Testis (tissue), 3 donors: Measurements from ENCODE around the gene CFHR1. TPM values are rescaled to one million over a fixed set of nuclear protein-coding genes. Genes with fewer than 3 reads are reported as not detected.
"Not testable (repeated sequence)": the region's sequence is repeated elsewhere in the genome, so short reads cannot be mapped to it uniquely, and the experiment has no call there.

Experiments
- DNase-seq: peaks from one replicate; pipeline ENCODE4 v3.0.0-alpha.2; 2019
- H3K27ac ChIP-seq, 2 donors: fragments of 200-600 bp; sonication (generic); one replicate each; pipeline ENCODE4 v1.5.1; 2019
- H3K27me3 ChIP-seq: fragments of 200-600 bp; sonication (generic); one replicate; pipeline ENCODE4 v1.5.1; 2019
- H3K36me3 ChIP-seq: fragments of 200-600 bp; sonication (generic); one replicate; pipeline ENCODE4 v1.5.1; 2017; ENCODE audit warnings: low read depth; ENCODE audit errors: missing control alignments
- H3K4me1 ChIP-seq: fragments of 200-600 bp; sonication (generic); one replicate; pipeline ENCODE4 v1.5.1; 2019
- H3K4me3 ChIP-seq, 2 donors: fragments of 200-600 bp; sonication (generic); one replicate each; pipeline ENCODE4 v1.5.1; 2017 to 2019
- H3K9me3 ChIP-seq: fragments of 200-600 bp; sonication (generic); one replicate; pipeline ENCODE4 v1.5.1; 2017
- POLR2A ChIP-seq: fragments of 450-650 bp; IDR thresholded peaks from one replicate; pipeline ENCODE4 v1.6.1; 2017; ENCODE audit warnings: antibody characterized with exemption, mild to moderate bottlenecking, moderate library complexity
- WGBS, 2 donors: methylation state at CpG; one replicate each; pipeline ENCODE4 v1.1.5; 2018; 5-methylcytosine and 5-hydroxymethylcytosine counted together
- intact Hi-C: fragments of 100-400 bp; cut with DNase I; formaldehyde crosslinking; loops from one replicate; pipeline ENCODE4 v1.15.1; 2023; ENCODE audit warnings: low total_unique reads
- polyA plus RNA-seq: library from polyadenylated mRNA; stranded (reverse); fragments of 350-450 nt; fragmentation: Illumina TruSeq; extraction: RNeasy Lipid Tissue Mini Kit (QIAGEN cat#74804); gene quantifications from one replicate; pipeline ENCODE4 v1.2.3, GENCODE V29; 2014; ENCODE audit warnings: low read depth, low replicate concordance; ENCODE audit not compliant: insufficient read depth
- total RNA-seq, 2 donors: library from RNA; depleted of rRNA; stranded (reverse); fragments of >200 nt; gene quantifications; one replicate each; pipeline ENCODE4 v1.2.3, GENCODE V29; 2016
- TF ChIP-seq, protein P1 (sequence below), 3 experiments: fragments of 450-650 bp in 2 of 3; fragments of 200-600 bp in 1 of 3; sonication (generic) in 1 of 3; IDR thresholded peaks; one replicate each; pipeline ENCODE4 v1.5.1; 2016 to 2019; ENCODE audit warnings: antibody characterized with exemption in 3 of 3, mild to moderate bottlenecking in 2 of 3, moderate library complexity in 1 of 3

Gene CFHR1
- total and polyA plus RNA-seq, 3 donors from 2014 or later = 0.57 TPM; not detected in 2

DNA sequence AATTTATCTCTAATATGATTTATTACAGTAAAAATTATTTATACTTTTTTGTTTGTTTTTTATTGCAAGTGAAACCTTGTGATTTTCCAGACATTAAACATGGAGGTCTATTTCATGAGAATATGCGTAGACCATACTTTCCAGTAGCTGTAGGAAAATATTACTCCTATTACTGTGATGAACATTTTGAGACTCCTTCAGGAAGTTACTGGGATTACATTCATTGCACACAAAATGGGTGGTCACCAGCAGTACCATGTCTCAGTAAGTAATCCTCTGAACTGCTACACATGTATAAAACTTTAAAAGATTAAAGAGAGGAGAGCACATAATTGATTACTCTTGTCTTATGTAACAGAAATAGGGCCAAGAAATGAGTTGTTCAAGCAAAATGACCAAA, 40.4 kb upstream of the CFHR1 start:
- Histone ChIP-seq H3K27me3 (no peaks in the 10 kb centered on the region), H3K4me3 (no peak overlapping the region), H3K36me3 (no peaks in the 10 kb centered on the region), H3K4me1 (no peaks in the 10 kb centered on the region), H3K27ac (no peak overlapping the region), H3K9me3 (no peaks in the 10 kb centered on the region)
- TF ChIP-seq POLR2A = no peak
- TF ChIP-seq, protein P1, sequence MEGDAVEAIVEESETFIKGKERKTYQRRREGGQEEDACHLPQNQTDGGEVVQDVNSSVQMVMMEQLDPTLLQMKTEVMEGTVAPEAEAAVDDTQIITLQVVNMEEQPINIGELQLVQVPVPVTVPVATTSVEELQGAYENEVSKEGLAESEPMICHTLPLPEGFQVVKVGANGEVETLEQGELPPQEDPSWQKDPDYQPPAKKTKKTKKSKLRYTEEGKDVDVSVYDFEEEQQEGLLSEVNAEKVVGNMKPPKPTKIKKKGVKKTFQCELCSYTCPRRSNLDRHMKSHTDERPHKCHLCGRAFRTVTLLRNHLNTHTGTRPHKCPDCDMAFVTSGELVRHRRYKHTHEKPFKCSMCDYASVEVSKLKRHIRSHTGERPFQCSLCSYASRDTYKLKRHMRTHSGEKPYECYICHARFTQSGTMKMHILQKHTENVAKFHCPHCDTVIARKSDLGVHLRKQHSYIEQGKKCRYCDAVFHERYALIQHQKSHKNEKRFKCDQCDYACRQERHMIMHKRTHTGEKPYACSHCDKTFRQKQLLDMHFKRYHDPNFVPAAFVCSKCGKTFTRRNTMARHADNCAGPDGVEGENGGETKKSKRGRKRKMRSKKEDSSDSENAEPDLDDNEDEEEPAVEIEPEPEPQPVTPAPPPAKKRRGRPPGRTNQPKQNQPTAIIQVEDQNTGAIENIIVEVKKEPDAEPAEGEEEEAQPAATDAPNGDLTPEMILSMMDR (IDR thresholded peaks at IDR 0.05) = no peak
- DNase-seq = no peak
- 85 to 95% methylated on average over 1 of the region's 1 CpG for WGBS, 2 donors
- intact Hi-C loops = no loop called here

GRCh38 chr1:196791252-196791651, 28.3 kb upstream of the CFHR1 start:
- H3K27me3 ChIP-seq, H3K4me3 ChIP-seq, intact Hi-C loops, H3K4me1 ChIP-seq, H3K36me3 ChIP-seq, H3K27ac ChIP-seq, DNase-seq, H3K9me3 ChIP-seq: not testable (repeated sequence)
- 95 to 100% methylated on average over 1 of the region's 1 CpG for WGBS, 2 donors

GRCh38 chr1:196794103-196794502, 25.4 kb upstream of the CFHR1 start:
- H3K27ac ChIP-seq, intact Hi-C loops, H3K27me3 ChIP-seq, DNase-seq, H3K4me1 ChIP-seq, H3K4me3 ChIP-seq, H3K36me3 ChIP-seq, H3K9me3 ChIP-seq: not testable (repeated sequence)
- WGBS, 2 donors = 53 to 67% methylated on average over 4 of the region's 4 CpGs

GRCh38 chr1:196797891-196798290, 21.6 kb upstream of the CFHR1 start:
- no peak for TF ChIP-seq POLR2A
- TF ChIP-seq, protein P1 (IDR thresholded peaks at IDR 0.05) = no peak
- Histone ChIP-seq H3K9me3 (no peaks in the 10 kb centered on the region), H3K4me1 (no peaks in the 10 kb centered on the region), H3K36me3 (no peaks in the 10 kb centered on the region), H3K27me3 (no peaks in the 10 kb centered on the region), H3K27ac (no peak overlapping the region), H3K4me3 (no peak overlapping the region)
- intact Hi-C loops = no loop called here
- WGBS, 2 donors = 63 to 80% methylated on average over 2 of the region's 2 CpGs
- no peak for DNase-seq

GRCh38 chr1:196801920-196802319, 17.6 kb upstream of the CFHR1 start:
- H3K36me3 ChIP-seq, H3K4me3 ChIP-seq, H3K4me1 ChIP-seq, H3K27me3 ChIP-seq, intact Hi-C loops, H3K9me3 ChIP-seq, H3K27ac ChIP-seq, DNase-seq: not testable (repeated sequence)
- WGBS, 2 donors = 86 to 92% methylated on average over 1 of the region's 1 CpG

GRCh38 chr1:196808529-196809235, 10.8 kb upstream of the CFHR1 start:
- no peak for TF ChIP-seq POLR2A
- TF ChIP-seq, protein P1 (IDR thresholded peaks at IDR 0.05) = no peak
- 82 to 90% methylated on average over 10 to 13 of the region's 22 CpGs for WGBS, 2 donors

DNA sequence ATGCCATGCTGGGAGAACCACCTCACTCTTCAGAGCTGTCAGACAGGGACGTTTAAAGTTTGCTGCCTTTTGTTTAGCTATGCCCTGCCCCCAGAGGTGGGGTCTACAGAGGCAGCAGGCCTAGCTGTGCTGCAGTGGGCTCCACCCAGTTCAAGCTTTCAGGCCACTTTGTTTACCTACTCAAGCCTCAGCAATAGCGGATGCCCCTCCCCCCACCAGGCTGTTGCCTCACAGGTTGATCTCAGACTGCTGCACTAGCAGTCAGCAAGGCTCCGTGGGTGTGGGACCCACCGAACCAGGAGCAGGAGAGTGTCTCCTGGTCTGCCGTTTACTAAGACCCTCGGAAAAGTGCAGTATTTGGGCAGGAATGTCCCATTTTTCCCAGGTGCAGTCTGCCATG, 2.1 kb upstream of the CFHR1 start:
- 57 to 75% methylated on average over 1 to 2 of the region's 6 CpGs for WGBS, 2 donors
- intact Hi-C loops, H3K27ac ChIP-seq, DNase-seq, H3K4me1 ChIP-seq, H3K27me3 ChIP-seq, H3K4me3 ChIP-seq, H3K9me3 ChIP-seq, H3K36me3 ChIP-seq: not testable (repeated sequence)

More at GRCh38 chr1:196808529-196809235, 10.8 kb upstream of the CFHR1 start:
- H3K36me3 ChIP-seq = no peaks in the 10 kb centered on the region
- intact Hi-C loops = no loop called here
- no peak for DNase-seq
- no peak overlapping the region for H3K27ac ChIP-seq
- H3K9me3 ChIP-seq = no peaks in the 10 kb centered on the region
- no peak overlapping the region for H3K4me3 ChIP-seq
- H3K27me3 ChIP-seq = no peaks in the 10 kb centered on the region
- H3K4me1 ChIP-seq = no peaks in the 10 kb centered on the region
